Keratinocyte (primary cell): Measurements from ENCODE around the gene LRRC38.
A peak's percentile ranks its signal among the peaks of the same experiment; 100 is the strongest.

Experiments
- CTCF ChIP-seq, 3 experiments: IDR thresholded peaks in 1 of 3; conservative IDR thresholded peaks in 1 of 3; optimal IDR thresholded peaks in 1 of 3; 2 replicates in 2 of 3; 3 replicates in 1 of 3; pipeline versions ENCODE3 to v1.5.1; 2011; ENCODE audit warnings: low read length in 3 of 3, mild to moderate bottlenecking in 3 of 3, moderate library complexity in 2 of 3, control low read depth in 1 of 3, inconsistent platforms in 1 of 3; ENCODE audit not compliant: insufficient read depth in 2 of 3; ENCODE audit errors: extremely low read depth in 1 of 3
- EZH2 ChIP-seq: IDR thresholded peaks from one replicate; pipeline ENCODE4 v1.6.1; 2012; ENCODE audit warnings: inconsistent platforms, mild to moderate bottlenecking, low read length, moderate library complexity

DNA sequence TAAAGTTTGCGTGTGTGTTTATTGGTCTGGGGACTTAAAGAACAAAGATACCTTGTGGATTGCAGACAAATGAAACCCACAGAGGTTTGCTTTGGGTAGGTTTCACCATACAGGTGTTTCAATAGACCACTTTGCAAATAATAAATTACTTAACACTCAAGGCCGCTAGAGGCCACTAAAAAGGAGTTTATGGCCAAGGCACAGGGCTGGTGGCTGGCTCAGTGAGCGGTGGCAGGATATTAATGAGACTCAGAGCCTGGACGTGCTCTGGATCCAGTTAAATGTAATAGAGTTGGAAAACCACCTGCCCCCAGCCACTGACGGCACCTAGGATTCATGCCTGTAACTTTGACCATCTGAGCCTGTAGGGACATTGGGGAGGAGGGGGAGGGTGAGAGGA is 44.5 kb downstream of the LRRC38 start:
- TF ChIP-seq CTCF (optimal IDR thresholded peaks at IDR 0.05 in 1 of 3, IDR thresholded peaks at IDR 0.05 in 1 of 3, conservative IDR thresholded peaks at IDR 0.05 in 1 of 3; ENCODE audit: extremely low read depth in 1 of 3, insufficient read depth in 2 of 3, low read length in 3 of 3) (peak in 2 of 3 experiments; percentile 24 to 42), EZH2 (no peak)
